ENCODE measurements around the gene CLMN. TPM values are rescaled to one million over a fixed set of nuclear protein-coding genes. Genes with fewer than 3 reads are reported as not detected.
A peak's percentile ranks its signal among the peaks of the same experiment; 100 is the strongest.

CLMN gene
- total and polyA plus RNA-seq, 2 of the 4 experiments (the other 2 are of a cell fraction) = 0.10 to 0.18 TPM

DNA sequence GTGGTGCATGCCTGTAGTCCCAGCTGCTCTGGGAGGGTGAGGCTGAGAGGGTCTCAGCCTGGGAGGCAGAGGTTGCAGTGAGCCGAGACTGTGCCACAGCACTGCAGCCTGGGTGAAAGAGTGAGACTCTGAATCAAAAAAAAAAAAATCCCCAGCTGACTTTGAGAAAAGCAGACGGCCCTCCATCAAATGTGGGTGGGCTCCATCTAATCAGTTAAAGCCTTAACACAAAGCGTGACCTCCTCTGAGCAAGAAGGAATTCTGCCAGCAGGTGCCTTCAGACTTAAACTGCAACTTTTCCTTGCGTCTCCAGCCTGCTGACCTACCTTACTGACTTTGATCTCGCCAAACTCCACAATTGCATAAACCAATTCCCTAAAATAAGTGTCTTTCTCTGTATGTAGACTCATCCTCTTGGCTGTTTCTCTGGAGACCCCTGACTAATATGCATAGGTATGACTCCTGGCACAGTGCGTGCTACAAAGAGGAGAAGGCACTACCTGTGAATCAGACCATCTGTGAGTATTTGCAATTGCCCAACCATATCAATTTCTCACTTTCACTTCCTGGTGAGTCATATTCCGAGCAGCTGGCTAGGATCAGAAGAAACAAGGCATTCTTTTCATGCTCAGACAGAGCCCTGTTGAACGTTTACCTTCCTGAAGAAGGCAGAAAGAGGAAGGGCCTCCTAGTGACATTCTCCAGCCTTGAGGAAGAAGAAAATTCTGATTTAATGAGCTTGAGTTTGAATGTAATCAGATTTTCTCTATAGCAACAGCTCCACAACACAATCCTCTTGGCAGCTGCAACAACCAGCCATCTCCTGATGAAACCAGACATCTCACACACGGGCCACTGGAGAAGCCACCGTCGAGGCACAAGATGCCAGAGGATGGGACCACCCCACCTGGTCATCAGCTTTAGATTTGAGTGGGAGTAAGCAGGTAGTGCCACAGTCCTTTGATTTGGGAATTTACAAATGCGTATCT lies 54.3 kb downstream of the CLMN start:
- Histone ChIP-seq H2BK15ac (ENCODE audit: low read depth, low read length) (no peak overlapping the region), H3K27me3 (ENCODE audit: control insufficient read depth, insufficient read depth, low read length) (no peaks in the 10 kb centered on the region), H2AFZ (replicated peaks; ENCODE audit: low read length, poor library complexity) (no peak overlapping the region), H3K9ac (ENCODE audit: low read depth, low read length) (no peak overlapping the region), H3K4me2 (ENCODE audit: low read depth, low read length) (no peak overlapping the region; the same call in 1 of the 2 replicates), H4K8ac (ENCODE audit: low read depth in 2 of 2, low read length in 2 of 2) (no peak overlapping the region), H3K4me1 (ENCODE audit: control insufficient read depth, insufficient read depth, low read length) (peaks cover 5% of the 10 kb centered on the region; the same call in 1 of the 2 replicates), H3K9me3 (ENCODE audit: control insufficient read depth, insufficient read depth, low read length) (no peaks in the 10 kb centered on the region), H4K20me1 (ENCODE audit: insufficient read depth, low read length) (no peaks in the 10 kb centered on the region), H3K36me3 (ENCODE audit: control insufficient read depth, insufficient read depth, low read length) (no peaks in the 10 kb centered on the region), H2BK120ac (ENCODE audit: low read depth, low read length) (no peak overlapping the region), H3K4me3 (ENCODE audit: insufficient read depth, low read depth, low read length) (no peak overlapping the region), H2AK5ac (ENCODE audit: low read depth, low read length) (no peak overlapping the region), H3K14ac (replicated peaks; ENCODE audit: low read depth, low read length) (no peak overlapping the region), H4K91ac (ENCODE audit: insufficient read depth, low read depth, low read length) (no peak overlapping the region), H2BK20ac (ENCODE audit: low read depth, low read length) (no peak overlapping the region), H2BK5ac (ENCODE audit: low read depth, low read length, poor library complexity, severe bottlenecking) (no peak overlapping the region), H4K5ac (ENCODE audit: low read depth, low read length) (no peak overlapping the region; the same call in 1 of the 2 replicates), H3K4ac (ENCODE audit: low read depth, low read length) (no peak overlapping the region), H3K9me1 (ENCODE audit: insufficient read depth, low read length) (no peaks in the 10 kb centered on the region), H3K79me1 (ENCODE audit: low read depth in 1 of 2, low read length in 2 of 2) (no peaks in the 10 kb centered on the region), H2AK9ac (replicated peaks; ENCODE audit: low read depth, low read length, poor library complexity) (no peak overlapping the region), H3K23ac (ENCODE audit: low read depth, low read length) (no peak overlapping the region), H3K56ac (ENCODE audit: extremely low read depth, insufficient read depth, low read length) (no peak overlapping the region), H3K27ac (ENCODE audit: insufficient read depth, low read length) (peak overlapping the region; percentile 59; the same call in 1 of the 2 replicates), H3K18ac (ENCODE audit: low read depth, low read length) (peak overlapping the region; percentile 40; the same call in 1 of the 2 replicates)
- 74% methylated on average over 4 of the region's 12 CpGs; no CpG with 5 or more reads in 1 of the 2 experiments for WGBS, 2 experiments (ENCODE audit: extremely low coverage in 2 of 2, insufficient read length in 1 of 2)
- dilution Hi-C loops (cut with HindIII; ENCODE audit: low sequenced_read_pairs, unreplicated experiment) (no loop called here), in situ Hi-C loops (cut with MboI; ENCODE audit: low sequenced_read_pairs) (no loop called here), intact Hi-C loops (cut with micrococcal nuclease) (no loop called here)
- no peak for TF ChIP-seq SMC3 (IDR thresholded peaks at IDR 0.05; ENCODE audit: low read depth, low read length)
- peak; percentile 81 for TF ChIP-seq FOS (IDR thresholded peaks at IDR 0.05; ENCODE audit: low read depth, low read length)
- TF ChIP-seq, protein P1, sequence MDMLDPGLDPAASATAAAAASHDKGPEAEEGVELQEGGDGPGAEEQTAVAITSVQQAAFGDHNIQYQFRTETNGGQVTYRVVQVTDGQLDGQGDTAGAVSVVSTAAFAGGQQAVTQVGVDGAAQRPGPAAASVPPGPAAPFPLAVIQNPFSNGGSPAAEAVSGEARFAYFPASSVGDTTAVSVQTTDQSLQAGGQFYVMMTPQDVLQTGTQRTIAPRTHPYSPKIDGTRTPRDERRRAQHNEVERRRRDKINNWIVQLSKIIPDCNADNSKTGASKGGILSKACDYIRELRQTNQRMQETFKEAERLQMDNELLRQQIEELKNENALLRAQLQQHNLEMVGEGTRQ (IDR thresholded peaks at IDR 0.05; ENCODE audit: low read depth, low read length) = no peak
- TF ChIP-seq CHD1 (IDR thresholded peaks at IDR 0.05; ENCODE audit: low read depth, low read length) = no peak
- peak; percentile 55 for TF ChIP-seq RCOR1 (IDR thresholded peaks at IDR 0.05; ENCODE audit: insufficient replicate concordance, low read length)
- TF ChIP-seq BHLHE40 (IDR thresholded peaks at IDR 0.05; ENCODE audit: low read depth, low read length) = 0 out of 2 replicates have a peak, but pooled peaks have one; percentile 9
- peak; percentile 88 for TF ChIP-seq CEBPB (IDR thresholded peaks at IDR 0.05; ENCODE audit: low read depth, low read length)
- TF ChIP-seq, protein P2, sequence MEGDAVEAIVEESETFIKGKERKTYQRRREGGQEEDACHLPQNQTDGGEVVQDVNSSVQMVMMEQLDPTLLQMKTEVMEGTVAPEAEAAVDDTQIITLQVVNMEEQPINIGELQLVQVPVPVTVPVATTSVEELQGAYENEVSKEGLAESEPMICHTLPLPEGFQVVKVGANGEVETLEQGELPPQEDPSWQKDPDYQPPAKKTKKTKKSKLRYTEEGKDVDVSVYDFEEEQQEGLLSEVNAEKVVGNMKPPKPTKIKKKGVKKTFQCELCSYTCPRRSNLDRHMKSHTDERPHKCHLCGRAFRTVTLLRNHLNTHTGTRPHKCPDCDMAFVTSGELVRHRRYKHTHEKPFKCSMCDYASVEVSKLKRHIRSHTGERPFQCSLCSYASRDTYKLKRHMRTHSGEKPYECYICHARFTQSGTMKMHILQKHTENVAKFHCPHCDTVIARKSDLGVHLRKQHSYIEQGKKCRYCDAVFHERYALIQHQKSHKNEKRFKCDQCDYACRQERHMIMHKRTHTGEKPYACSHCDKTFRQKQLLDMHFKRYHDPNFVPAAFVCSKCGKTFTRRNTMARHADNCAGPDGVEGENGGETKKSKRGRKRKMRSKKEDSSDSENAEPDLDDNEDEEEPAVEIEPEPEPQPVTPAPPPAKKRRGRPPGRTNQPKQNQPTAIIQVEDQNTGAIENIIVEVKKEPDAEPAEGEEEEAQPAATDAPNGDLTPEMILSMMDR (conservative IDR thresholded peaks at IDR 0.05; ENCODE audit: low read depth, low read length) = no peak
- CTCF ChIA-PET = no interaction called here
- no TSS peak for BruUV-seq (replicated peaks)
- DNase-seq (peak; percentile 93), ATAC-seq (ENCODE audit: low read depth) (peak; percentile 86)
- POLR2A ChIA-PET (ENCODE audit: unreplicated experiment) = no interaction called here

Data from IMR-90 (cell line).